Retinal pigment epithelial cell (primary cell): ENCODE measurements around the gene VPS13D.
A peak's percentile ranks its signal among the peaks of the same experiment; 100 is the strongest.

Experiments
- DNase-seq: peaks from one replicate; pipeline ENCODE4 v3.0.0-alpha.2; 2010; ENCODE audit warnings: low read depth
- H3K4me3 ChIP-seq: 2 replicates; pipeline ENCODE4 v1.5.1; 2011; ENCODE audit warnings: mild to moderate bottlenecking, low read length, control low read depth, moderate library complexity
- TF ChIP-seq, protein P1 (sequence below): conservative IDR thresholded peaks from 2 replicates; pipeline ENCODE4 v1.5.1; 2011; ENCODE audit warnings: low read depth, low read length, control low read depth, inconsistent platforms

VPS13D gene

DNA sequence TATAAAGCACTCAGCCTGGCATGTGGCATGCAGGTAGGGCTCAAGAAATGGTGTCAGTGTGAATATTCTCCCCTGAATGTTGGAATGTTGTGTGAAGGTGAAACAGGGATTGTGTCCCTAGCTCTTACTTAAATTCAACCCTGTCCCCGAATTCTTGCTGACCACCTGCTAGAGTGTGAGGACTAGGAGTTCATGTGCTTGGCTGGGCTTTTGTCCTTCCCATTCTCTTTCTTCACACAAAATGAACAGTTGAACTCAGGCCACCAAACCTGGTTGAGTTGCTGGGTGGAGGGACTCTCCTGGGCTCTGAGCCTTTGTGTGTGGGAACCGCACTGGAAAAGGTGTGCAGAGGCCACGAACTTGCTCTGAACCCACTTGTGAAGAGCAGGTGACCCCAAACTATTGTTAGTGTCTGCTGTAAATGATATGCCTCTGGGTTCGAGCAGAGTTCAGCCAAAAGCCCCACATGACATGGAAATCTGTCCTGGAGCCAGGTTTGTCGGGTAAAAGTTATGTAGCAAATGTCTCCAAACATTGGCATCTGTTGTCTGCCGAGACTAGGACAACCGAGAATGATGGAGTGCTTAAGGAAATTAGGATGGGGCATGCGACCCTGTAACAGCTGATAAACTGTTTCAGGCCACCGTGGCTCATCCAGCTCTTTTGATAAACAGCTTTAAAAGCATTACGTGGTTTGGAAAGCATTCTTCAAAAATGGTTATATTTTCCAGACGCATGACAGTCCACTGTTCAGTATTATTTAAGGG is 243.9 kb downstream of the VPS13D start:
- TF ChIP-seq, protein P1, sequence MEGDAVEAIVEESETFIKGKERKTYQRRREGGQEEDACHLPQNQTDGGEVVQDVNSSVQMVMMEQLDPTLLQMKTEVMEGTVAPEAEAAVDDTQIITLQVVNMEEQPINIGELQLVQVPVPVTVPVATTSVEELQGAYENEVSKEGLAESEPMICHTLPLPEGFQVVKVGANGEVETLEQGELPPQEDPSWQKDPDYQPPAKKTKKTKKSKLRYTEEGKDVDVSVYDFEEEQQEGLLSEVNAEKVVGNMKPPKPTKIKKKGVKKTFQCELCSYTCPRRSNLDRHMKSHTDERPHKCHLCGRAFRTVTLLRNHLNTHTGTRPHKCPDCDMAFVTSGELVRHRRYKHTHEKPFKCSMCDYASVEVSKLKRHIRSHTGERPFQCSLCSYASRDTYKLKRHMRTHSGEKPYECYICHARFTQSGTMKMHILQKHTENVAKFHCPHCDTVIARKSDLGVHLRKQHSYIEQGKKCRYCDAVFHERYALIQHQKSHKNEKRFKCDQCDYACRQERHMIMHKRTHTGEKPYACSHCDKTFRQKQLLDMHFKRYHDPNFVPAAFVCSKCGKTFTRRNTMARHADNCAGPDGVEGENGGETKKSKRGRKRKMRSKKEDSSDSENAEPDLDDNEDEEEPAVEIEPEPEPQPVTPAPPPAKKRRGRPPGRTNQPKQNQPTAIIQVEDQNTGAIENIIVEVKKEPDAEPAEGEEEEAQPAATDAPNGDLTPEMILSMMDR, result no peak
- H3K4me3 ChIP-seq, result no peak overlapping the region
- no peak for DNase-seq

DNA sequence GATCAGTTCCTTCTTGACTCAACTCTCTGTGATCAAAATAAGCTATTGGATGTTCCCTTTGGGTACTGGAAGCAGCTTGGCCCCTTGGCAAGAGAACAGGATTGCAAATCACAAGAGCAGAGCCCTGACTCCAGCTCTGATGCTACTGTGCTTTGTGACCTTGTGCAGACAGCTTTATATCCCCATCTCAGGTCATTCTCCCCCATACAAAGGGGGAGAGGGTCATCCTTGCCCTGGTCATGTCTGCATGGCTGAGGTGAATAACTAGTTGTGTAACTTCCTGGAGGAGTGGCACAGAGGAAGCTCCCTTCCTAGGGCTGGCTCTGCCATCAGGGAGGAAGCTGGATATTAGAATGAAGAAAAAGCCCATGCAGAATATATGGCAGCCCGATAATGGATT is 245.3 kb downstream of the VPS13D start:
- TF ChIP-seq, protein P1, result no peak
- no peak for DNase-seq
- no peak overlapping the region for H3K4me3 ChIP-seq

DNA sequence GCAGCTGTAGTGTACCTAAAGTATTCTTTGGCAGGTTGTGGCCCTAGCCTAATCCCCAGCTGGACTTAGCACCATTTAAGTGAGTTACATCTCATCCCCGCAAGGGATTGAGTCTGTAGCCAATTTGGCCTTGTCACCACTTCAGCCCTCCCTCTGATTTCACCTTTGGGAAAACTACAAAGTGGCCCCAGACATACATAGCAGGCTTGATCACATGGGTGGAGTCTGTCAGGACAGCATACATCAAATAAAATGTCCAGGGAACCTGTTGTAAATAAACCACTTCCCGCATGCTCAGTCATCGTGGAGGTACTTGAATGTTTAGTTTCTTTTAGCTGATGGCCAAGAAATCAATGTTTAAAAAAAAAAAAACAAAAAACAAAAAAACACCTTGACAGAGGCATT is 245.7 kb downstream of the VPS13D start:
- DNase-seq, result no peak
- H3K4me3 ChIP-seq, result no peak overlapping the region
- TF ChIP-seq, protein P1, result no peak

DNA sequence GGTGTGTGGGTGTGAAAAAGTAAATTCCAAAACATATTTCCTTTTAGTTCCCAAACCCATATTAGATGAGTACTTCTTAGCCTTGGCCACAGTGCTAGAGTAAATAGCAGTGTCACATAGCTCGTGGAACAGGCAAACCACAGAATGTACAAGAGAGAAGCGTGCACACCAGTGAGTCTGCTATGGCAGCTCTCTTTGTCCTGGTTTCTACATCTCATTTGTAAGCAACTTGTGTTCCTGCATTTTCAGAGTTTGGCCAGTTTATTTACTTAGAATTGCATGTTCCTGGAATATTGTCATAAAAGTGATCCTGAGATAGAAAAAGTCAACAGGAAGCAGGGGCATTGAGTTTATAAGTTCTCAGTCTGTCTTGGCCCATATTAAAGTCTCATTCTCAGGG is 246.1 kb downstream of the VPS13D start:
- DNase-seq, result no peak
- no peak overlapping the region for H3K4me3 ChIP-seq
- TF ChIP-seq, protein P1, result no peak

DNA sequence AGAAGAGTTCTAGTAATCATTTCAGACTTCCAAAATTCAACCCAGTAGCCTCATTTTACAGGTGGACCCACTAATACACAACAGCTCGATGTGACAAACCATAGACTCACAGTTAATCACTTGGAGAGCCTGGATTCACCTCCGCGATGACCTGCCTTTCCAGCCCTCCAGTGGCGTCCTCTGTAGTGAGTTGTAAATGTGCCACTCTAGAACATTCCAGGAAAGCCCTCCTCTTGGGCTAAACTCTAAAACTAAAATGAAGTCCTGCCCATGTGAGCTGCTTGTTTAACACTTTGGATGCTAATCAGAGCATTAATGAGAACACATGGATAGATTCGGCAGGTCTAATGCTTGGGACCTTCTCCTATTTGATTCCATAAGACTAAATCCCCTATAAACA is 247.5 kb downstream of the VPS13D start:
- no peak for DNase-seq
- no peak overlapping the region for H3K4me3 ChIP-seq
- TF ChIP-seq, protein P1, result no peak

DNA sequence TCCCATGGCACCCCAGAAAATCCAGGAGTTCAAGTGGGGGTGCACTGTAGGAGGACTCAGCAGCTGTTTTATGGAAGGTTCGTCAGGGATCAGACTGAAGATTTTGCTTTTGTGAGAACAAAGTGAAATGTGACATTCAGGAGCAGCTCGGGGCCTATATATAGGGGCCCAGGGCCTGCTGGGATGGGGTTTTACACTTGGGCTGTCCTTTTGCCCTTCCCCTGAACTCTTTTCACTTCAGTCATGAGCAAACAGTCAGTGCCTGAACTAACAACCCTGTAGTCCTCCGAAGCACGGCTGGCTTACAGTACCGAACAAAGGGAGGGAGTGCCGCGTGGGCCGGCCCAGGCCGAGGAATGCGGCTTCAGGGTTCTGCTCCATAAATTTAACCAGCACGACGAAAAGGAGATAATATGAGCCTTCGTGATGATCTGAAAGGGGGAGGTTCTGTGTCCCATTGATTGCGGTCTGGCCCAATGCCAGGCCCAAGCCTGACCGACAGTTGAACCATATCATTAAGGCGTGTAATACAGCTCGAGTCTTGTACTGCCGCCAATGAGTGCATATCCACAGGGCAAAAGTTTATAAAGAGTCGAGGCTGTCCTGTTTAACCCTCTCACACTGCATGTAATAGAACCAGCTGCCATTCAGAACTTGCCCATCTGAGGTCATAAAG is 248.2 kb downstream of the VPS13D start:
- DNase-seq, result peak; percentile 95
- TF ChIP-seq, protein P1, result no peak
- H3K4me3 ChIP-seq, result no peak overlapping the region

DNA sequence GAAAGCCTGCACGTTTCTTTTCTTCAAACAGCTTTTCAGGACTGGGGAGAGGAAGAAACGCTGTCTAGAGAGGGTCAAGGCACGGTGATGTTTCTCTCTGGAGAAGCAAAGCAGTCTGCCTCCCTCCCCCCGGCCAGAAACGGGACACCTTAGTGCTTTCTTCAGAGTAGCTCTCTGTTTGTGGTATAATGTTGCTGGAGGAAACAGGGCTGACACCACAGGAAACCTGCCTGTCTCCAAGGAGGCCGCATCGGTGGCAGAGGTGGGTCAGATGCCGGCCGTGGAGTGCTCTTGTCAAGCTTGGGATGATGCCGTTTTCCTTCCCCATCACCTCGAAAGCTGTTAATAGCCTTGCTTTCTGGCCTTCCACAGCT is 248.8 kb downstream of the VPS13D start:
- DNase-seq, result no peak
- TF ChIP-seq, protein P1, result no peak
- H3K4me3 ChIP-seq, result no peak overlapping the region
